NOMO-1 treated with DMSO at 0.1 percent for 48 hours (cell line): ENCODE results near the gene RPS4Y2.

Experiments used
- DNase-seq: peaks from one replicate; lab custom pipeline; 2025; ENCODE audit not compliant: unreplicated experiment; lab: John Stamatoyannopoulos, UW

Gene RPS4Y2

DNA sequence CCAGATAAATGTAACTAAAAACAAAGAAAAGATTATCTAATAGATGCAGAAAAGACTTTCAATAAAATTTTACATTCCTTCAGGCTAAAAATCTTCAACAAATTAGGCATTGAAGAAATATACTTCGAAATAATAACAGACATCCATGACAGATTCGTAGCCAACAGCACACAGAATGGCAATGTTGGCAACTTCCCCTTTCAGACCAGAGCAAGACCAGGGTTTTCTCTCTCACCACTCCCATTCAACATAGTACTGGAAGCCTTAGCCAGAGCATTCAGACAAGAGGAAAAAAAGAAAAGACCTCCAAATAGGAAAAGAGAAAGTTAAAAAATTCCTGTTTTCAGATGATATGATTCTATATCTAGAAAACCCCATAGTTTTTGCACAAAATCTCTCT lies 61.2 kb downstream of the RPS4Y2 start:
- DNase-seq: no peak
